ENCODE data around the gene CAB39L. TPM values are rescaled to one million over a fixed set of nuclear protein-coding genes. Genes with fewer than 3 reads are reported as not detected.
A peak's percentile ranks its signal among the peaks of the same experiment; 100 is the strongest.

CAB39L gene
- 9.1 and 9.4 TPM in 2 replicates for total RNA-seq (2012; rRNA removed)

DNA sequence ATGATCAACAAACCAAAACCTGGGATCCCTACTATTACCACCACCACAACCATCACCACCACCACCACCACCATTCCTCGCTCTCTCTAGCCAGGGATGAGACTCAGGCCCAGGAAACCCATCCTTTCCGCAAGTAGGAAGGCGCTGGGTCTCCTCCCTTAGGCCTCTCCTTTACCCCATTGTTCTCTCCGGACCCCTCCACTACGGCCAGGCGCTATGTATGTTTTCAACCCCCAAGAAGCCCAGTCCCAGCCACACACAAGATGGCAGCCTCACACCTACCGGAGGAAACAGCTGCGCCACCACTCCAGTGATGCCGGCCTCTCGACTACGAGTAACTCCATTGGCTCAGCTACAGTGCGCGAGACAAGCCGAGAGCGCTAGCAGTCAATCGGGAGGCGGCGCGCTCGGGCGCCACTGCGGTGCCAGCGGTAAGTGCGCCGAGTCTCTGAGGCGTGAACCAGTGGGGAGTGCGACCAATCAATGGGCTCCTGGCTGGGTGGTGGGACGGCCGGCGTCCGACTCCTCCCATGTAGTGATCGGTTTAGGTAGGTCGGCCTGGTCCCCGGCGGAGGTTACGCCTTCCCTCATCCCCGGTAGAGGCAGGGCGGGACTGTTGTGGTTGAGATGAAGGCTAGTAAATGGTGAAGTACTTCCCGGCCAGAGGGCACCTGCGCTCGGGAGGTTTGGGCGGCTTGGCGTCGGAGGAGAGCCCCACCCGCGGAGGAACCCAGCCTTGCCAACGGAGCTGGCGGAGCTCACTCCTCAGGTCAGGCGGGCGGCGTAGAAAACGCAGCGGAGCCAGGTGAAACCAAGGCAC, at the start of gene CAB39L, which contains the start of gene SETDB2:
Gene CAB39L, minus strand, starts transcription at position 361 of the 820 bp plus-strand sequence. CDS start 61,154 bp downstream, outside the sequence.
Gene SETDB2, plus strand, starts transcription at position 571 of the 820 bp plus-strand sequence. CDS start 7,620 bp downstream, outside the sequence.
- H3K4me1 ChIP-seq (ENCODE audit: control insufficient read depth, insufficient read depth, low read length) = peaks cover 10% of the 10 kb centered on the region

DNA sequence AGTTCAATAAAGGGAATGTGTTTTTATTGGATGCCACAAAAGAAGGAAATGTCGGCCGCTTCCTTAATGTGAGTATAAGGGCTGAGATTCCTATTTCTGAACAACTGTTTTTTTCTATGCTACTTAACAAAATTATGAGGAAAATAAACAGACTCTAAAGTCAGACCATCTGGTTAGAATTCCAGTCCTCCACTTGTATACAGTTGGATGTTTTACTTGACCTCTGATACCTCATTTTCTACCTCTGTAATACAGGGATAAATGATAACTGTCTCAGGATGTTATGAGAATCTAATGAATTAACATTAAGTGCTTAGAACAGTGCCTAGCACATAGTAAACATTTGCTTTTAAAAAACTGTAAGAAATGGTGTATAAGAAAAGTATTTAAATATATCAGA, 44.7 kb upstream of the CAB39L start:
- Histone ChIP-seq H3K9me3 (replicated peaks; ENCODE audit: low read length) (no peaks in the 10 kb centered on the region), H3K9ac (ENCODE audit: low read depth, low read length) (no peak overlapping the region), H3K36me3 (ENCODE audit: insufficient read depth, low read length) (peaks cover 12% of the 10 kb centered on the region), H3K27me3 (ENCODE audit: control insufficient read depth, insufficient read depth, low read length) (no peaks in the 10 kb centered on the region), H3K4me3 (ENCODE audit: low read length) (no peak overlapping the region), H3K4me2 (ENCODE audit: low read length) (no peak overlapping the region), H3K4me1 (ENCODE audit: control insufficient read depth, insufficient read depth, low read length) (no peaks in the 10 kb centered on the region)

More for the DNA sequence above, at the start of gene CAB39L, which contains the start of gene SETDB2:
- H3K36me3 ChIP-seq (ENCODE audit: insufficient read depth, low read length) = no peaks in the 10 kb centered on the region
- H3K27me3 ChIP-seq (ENCODE audit: control insufficient read depth, insufficient read depth, low read length) = no peaks in the 10 kb centered on the region
- H3K9ac ChIP-seq (ENCODE audit: low read depth, low read length) = peak within 1 kb of the TSS; percentile 88
- H3K9me3 ChIP-seq (replicated peaks; ENCODE audit: low read length) = no peaks in the 10 kb centered on the region
- H3K4me2 ChIP-seq (ENCODE audit: low read length) = peak within 1 kb of the TSS; percentile 91
- H3K4me3 ChIP-seq (ENCODE audit: low read length) = peak within 1 kb of the TSS; percentile 87

DNA sequence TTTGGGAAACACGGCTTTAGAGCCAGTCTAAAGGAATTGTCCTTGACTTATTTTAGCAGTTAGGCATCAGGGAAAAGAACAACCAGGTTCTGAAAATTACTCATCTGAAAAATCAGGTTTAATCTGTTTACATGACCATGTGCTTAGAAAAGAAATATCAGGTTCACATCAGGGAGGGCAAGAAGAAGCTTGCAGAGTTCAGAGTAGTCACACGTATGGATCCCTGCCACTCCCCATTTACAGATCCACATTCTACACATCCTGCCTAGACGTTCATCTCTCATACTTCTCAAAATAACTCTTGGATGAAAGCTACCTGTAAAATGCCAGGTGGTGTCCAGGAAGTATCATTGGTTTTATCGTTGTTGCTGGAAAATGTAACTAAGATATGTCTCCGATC, 37.9 kb upstream of the CAB39L start:
- Histone ChIP-seq H3K27me3 (ENCODE audit: control insufficient read depth, insufficient read depth, low read length) (no peaks in the 10 kb centered on the region), H3K4me3 (ENCODE audit: low read length) (no peak overlapping the region), H3K9ac (ENCODE audit: low read depth, low read length) (no peak overlapping the region), H3K36me3 (ENCODE audit: insufficient read depth, low read length) (peaks cover 29% of the 10 kb centered on the region), H3K9me3 (replicated peaks; ENCODE audit: low read length) (no peaks in the 10 kb centered on the region), H3K4me2 (ENCODE audit: low read length) (no peak overlapping the region), H3K4me1 (ENCODE audit: control insufficient read depth, insufficient read depth, low read length) (no peaks in the 10 kb centered on the region)

DNA sequence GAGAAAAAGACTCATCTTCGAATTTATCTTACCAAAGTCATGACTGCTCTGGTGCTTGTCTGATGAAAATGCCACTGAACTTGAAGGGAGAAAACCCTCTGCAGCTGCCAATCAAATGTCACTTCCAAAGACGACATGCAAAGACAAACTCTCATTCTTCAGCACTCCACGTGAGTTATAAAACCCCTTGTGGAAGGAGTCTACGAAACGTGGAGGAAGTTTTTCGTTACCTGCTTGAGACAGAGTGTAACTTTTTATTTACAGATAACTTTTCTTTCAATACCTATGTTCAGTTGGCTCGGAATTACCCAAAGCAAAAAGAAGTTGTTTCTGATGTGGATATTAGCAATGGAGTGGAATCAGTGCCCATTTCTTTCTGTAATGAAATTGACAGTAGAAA, 32.7 kb upstream of the CAB39L start:
- Histone ChIP-seq H3K27me3 (ENCODE audit: control insufficient read depth, insufficient read depth, low read length) (no peaks in the 10 kb centered on the region), H3K36me3 (ENCODE audit: insufficient read depth, low read length) (peaks cover 29% of the 10 kb centered on the region), H3K9ac (ENCODE audit: low read depth, low read length) (no peak overlapping the region), H3K9me3 (replicated peaks; ENCODE audit: low read length) (no peaks in the 10 kb centered on the region), H3K4me2 (ENCODE audit: low read length) (no peak overlapping the region), H3K4me3 (ENCODE audit: low read length) (no peak overlapping the region), H3K4me1 (ENCODE audit: control insufficient read depth, insufficient read depth, low read length) (no peaks in the 10 kb centered on the region)

DNA sequence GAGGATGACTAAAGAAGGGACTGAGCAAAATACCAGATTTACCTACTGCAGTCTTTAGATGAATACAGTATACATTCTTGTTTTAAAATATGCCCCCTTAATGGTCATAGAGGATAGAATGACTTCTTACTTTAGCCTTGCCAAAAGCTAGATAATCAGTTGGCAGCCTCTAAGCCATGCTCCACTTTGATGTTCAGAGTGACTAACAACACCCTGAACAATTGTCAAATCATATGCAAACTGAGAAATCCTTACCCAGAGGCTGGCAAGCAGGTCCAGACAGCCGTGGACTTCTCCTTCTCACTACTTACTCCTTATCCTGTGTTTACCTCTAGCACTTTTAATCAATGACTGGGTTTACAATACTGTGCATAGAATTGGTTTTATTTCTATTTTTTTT, 28.3 kb upstream of the CAB39L start:
- Histone ChIP-seq H3K9me3 (replicated peaks; ENCODE audit: low read length) (no peaks in the 10 kb centered on the region), H3K36me3 (ENCODE audit: insufficient read depth, low read length) (peaks cover 16% of the 10 kb centered on the region), H3K4me1 (ENCODE audit: control insufficient read depth, insufficient read depth, low read length) (no peaks in the 10 kb centered on the region), H3K4me2 (ENCODE audit: low read length) (no peak overlapping the region), H3K27me3 (ENCODE audit: control insufficient read depth, insufficient read depth, low read length) (no peaks in the 10 kb centered on the region), H3K4me3 (ENCODE audit: low read length) (no peak overlapping the region), H3K9ac (ENCODE audit: low read depth, low read length) (no peak overlapping the region)

DNA sequence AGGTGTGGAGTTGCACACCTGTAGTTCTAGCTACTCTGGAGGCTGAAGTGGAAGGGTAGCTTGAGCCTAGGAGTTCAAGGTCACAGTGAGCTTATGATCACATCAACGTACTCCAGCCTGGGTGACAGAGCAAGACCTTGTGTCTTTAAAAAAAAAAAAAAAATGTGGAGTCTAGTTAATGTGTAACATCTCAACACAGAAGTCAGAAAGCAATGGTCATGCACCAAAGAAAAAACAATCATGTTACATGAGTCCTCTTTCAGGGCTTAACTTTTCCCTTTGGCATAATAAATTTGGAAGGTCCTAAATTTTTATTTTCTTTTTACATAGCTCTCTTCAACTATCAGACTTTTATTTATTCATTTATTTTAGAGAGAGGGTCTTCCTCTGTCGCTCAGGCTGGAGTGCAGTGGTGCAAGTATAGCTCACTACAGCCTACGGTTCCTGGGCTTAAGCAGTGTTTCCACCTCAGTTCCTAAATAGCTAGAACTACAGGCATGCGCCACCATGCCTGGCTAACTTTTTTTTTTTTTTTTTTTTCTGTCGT, 22.5 kb upstream of the CAB39L start:
- Histone ChIP-seq H3K27me3 (ENCODE audit: control insufficient read depth, insufficient read depth, low read length) (no peaks in the 10 kb centered on the region), H3K4me2 (ENCODE audit: low read length) (no peak overlapping the region), H3K9ac (ENCODE audit: low read depth, low read length) (no peak overlapping the region), H3K4me3 (ENCODE audit: low read length) (no peak overlapping the region), H3K9me3 (replicated peaks; ENCODE audit: low read length) (peaks cover 5% of the 10 kb centered on the region), H3K4me1 (ENCODE audit: control insufficient read depth, insufficient read depth, low read length) (no peaks in the 10 kb centered on the region), H3K36me3 (ENCODE audit: insufficient read depth, low read length) (peaks cover 22% of the 10 kb centered on the region)

DNA sequence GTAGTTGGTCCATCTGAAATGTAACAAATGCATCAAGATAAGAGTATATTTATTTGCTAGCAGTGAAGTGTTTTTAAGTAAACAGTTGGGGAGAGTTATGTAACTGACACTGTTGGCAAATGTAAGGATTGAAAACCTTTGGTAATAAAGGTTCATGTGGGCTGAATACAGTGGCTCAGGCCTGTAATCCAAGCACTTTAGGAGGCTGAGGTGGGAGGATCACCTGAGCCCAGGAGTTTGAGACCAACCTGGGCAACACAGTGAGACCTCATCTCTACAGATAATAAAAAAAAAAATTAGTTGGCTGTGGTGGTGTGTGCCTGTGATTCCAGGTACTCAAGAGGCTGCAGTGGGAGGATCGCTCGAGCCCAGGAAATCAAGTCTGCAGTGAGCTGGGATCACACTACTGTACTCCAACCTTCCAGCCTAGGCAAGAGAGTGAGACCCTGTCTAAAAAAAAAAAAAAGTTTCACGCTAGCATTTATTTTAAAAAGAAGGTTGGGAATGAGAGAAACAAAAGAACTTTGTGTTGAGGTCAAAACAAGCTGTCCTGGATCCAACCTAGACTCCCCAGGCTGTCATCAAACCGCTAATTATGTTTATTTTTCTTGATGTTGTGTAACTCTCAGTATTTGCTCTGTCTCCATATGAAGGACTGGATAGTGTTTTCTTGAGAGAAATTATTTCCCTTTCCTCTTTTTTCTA, 20.9 kb upstream of the CAB39L start:
- H3K36me3 ChIP-seq (ENCODE audit: insufficient read depth, low read length) = peaks cover 22% of the 10 kb centered on the region
- no peaks in the 10 kb centered on the region for H3K27me3 ChIP-seq (ENCODE audit: control insufficient read depth, insufficient read depth, low read length)
- no peaks in the 10 kb centered on the region for H3K4me1 ChIP-seq (ENCODE audit: control insufficient read depth, insufficient read depth, low read length)
- H3K4me2 ChIP-seq (ENCODE audit: low read length) = no peak overlapping the region
- peaks cover 5% of the 10 kb centered on the region for H3K9me3 ChIP-seq (replicated peaks; ENCODE audit: low read length)
- H3K9ac ChIP-seq (ENCODE audit: low read depth, low read length) = no peak overlapping the region
- no peak overlapping the region for H3K4me3 ChIP-seq (ENCODE audit: low read length)

DNA sequence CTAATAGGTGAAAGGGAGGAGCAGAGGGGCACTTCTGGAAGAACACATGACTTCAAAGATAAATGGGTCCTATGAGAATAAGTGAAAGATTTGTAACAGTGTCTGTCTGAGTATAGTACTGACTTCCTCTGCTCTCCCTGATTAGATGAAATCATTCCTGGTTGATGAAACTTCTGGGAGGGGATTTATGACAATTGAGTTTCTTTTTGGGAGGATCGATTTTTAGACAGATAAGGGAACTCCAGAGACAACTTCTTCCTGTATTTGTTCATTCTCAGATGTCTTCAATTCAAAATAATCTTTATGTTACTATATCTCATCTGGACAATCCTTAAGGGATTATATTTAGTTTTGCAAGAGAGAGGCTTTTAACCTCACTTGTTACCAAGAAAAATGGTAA, 20.2 kb upstream of the CAB39L start:
- Histone ChIP-seq H3K27me3 (ENCODE audit: control insufficient read depth, insufficient read depth, low read length) (no peaks in the 10 kb centered on the region), H3K4me2 (ENCODE audit: low read length) (no peak overlapping the region), H3K4me1 (ENCODE audit: control insufficient read depth, insufficient read depth, low read length) (no peaks in the 10 kb centered on the region), H3K36me3 (ENCODE audit: insufficient read depth, low read length) (peaks cover 22% of the 10 kb centered on the region), H3K9ac (ENCODE audit: low read depth, low read length) (no peak overlapping the region), H3K4me3 (ENCODE audit: low read length) (no peak overlapping the region), H3K9me3 (replicated peaks; ENCODE audit: low read length) (peaks cover 5% of the 10 kb centered on the region)

DNA sequence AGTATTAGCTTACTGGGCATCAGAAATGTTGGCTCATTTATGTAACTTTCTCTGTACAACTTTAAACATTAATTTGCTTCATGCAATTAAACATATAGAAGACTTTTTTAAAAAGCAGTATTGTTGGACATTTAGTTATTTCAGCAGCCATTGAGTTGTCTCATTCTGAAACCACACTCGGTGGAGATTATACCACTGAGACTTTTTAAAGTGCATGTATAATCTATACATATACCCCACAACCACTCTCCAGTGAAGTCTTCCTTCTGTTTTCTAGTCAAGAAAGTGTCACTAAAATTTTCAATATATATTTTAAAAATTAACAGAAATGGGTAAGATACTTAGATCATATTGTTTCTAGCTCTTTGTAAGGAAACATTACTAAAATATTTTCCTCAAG, 15.7 kb upstream of the CAB39L start:
- H3K9me3 ChIP-seq (replicated peaks; ENCODE audit: low read length) = peaks cover 5% of the 10 kb centered on the region
- no peaks in the 10 kb centered on the region for H3K27me3 ChIP-seq (ENCODE audit: control insufficient read depth, insufficient read depth, low read length)
- no peak overlapping the region for H3K4me2 ChIP-seq (ENCODE audit: low read length)
- peaks cover 17% of the 10 kb centered on the region for H3K4me1 ChIP-seq (ENCODE audit: control insufficient read depth, insufficient read depth, low read length)
- peaks cover 18% of the 10 kb centered on the region for H3K36me3 ChIP-seq (ENCODE audit: insufficient read depth, low read length)
- H3K4me3 ChIP-seq (ENCODE audit: low read length) = no peak overlapping the region
- H3K9ac ChIP-seq (ENCODE audit: low read depth, low read length) = no peak overlapping the region

DNA sequence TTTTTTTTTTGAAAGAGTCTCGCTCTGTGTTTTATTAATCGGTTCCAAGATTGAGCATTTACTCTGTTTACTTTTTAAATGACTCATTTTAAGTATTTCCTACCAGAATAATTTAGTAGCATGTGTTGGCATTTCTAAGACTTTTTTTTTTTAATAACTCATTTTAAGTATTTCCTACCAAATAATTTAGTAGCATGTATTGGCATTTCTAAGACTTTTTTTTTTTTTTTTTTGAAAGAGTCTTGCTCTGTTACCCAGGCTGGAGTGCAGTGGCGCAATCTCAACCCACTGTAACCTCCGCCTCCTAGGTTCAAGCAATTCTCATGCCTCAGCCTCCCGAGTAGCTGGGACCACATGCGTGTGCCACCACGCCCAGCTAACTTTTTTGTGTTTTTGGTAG, 13.4 kb upstream of the CAB39L start:
- Histone ChIP-seq H3K4me3 (ENCODE audit: low read length) (no peak overlapping the region), H3K36me3 (ENCODE audit: insufficient read depth, low read length) (peaks cover 1% of the 10 kb centered on the region), H3K27me3 (ENCODE audit: control insufficient read depth, insufficient read depth, low read length) (no peaks in the 10 kb centered on the region), H3K4me1 (ENCODE audit: control insufficient read depth, insufficient read depth, low read length) (peaks cover 17% of the 10 kb centered on the region), H3K9ac (ENCODE audit: low read depth, low read length) (no peak overlapping the region), H3K9me3 (replicated peaks; ENCODE audit: low read length) (no peaks in the 10 kb centered on the region), H3K4me2 (ENCODE audit: low read length) (no peak overlapping the region)

DNA sequence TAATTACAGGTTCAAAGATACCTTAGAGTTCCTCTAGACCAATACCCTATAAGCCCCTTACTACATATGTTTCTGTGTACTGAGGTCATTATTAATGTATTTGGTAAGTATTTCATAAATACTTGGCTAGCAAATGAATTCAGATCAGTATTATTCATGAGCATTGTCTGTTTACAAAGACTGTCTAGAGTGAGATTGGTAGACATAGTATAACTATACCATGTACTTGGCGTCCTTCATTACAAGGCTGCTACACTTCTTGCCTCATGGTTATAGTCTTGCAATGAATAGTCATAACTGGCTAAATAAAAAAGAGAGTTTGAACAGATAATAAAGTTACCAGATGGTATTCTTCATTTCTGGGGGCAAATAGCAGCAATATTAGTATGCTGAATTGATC, 12.3 kb upstream of the CAB39L start:
- Histone ChIP-seq H3K27me3 (ENCODE audit: control insufficient read depth, insufficient read depth, low read length) (no peaks in the 10 kb centered on the region), H3K36me3 (ENCODE audit: insufficient read depth, low read length) (no peaks in the 10 kb centered on the region), H3K4me2 (ENCODE audit: low read length) (no peak overlapping the region), H3K9ac (ENCODE audit: low read depth, low read length) (no peak overlapping the region), H3K9me3 (replicated peaks; ENCODE audit: low read length) (no peaks in the 10 kb centered on the region), H3K4me1 (ENCODE audit: control insufficient read depth, insufficient read depth, low read length) (peaks cover 17% of the 10 kb centered on the region), H3K4me3 (ENCODE audit: low read length) (no peak overlapping the region)
